Measurements from ENCODE around the gene STAM2. TPM values are rescaled to one million over a fixed set of nuclear protein-coding genes. Genes with fewer than 3 reads are reported as not detected.
"Not testable (repeated sequence)": the region's sequence is repeated elsewhere in the genome, so short reads cannot be mapped to it uniquely, and the experiment has no call there.

STAM2 gene
- total and polyA plus RNA-seq, 2 donors (not counting 3 experiments of a cell fraction or from before 2014, with no cell fraction given): 10.1 to 27.5 TPM

- Histone ChIP-seq H3K79me2 (ENCODE audit: control insufficient read depth, insufficient read depth, low read length) (peaks cover 33% of the 10 kb centered on the region), H3K4me3 (replicated peaks in 1 of 3; ENCODE audit: insufficient read depth in 1 of 3, low read depth in 1 of 3, low read length in 3 of 3) (peak overlapping the region; percentile 88 to 95 (median 93)), H3K9ac (replicated peaks; ENCODE audit: extremely low read depth, insufficient read depth, low read length) (peak overlapping the region; percentile 98), H3K4me1 (ENCODE audit: control insufficient read depth, extremely low read depth, insufficient read depth, low read length) (peaks cover 12% of the 10 kb centered on the region), H3K27me3 (ENCODE audit: control insufficient read depth in 2 of 2, insufficient read depth in 2 of 2, low read length in 2 of 2) (no peaks in the 10 kb centered on the region), H4K20me1 (replicated peaks; ENCODE audit: control insufficient read depth, extremely low read depth, insufficient read depth, low read length) (no peaks in the 10 kb centered on the region), H3K36me3 (ENCODE audit: control insufficient read depth in 2 of 2, extremely low read depth in 1 of 2, insufficient read depth in 2 of 2, low read length in 2 of 2) (no peaks in the 10 kb centered on the region), H3K4me2 (ENCODE audit: insufficient read depth, low read length) (peak overlapping the region; percentile 98), H3K9me3 (replicated peaks; ENCODE audit: control insufficient read depth, insufficient read depth, low read length) (no peaks in the 10 kb centered on the region), H3K9me1 (replicated peaks; ENCODE audit: control insufficient read depth, extremely low read depth, insufficient read depth, low read length) (no peaks in the 10 kb centered on the region), H3K27ac (ENCODE audit: insufficient read depth, low read depth, low read length) (peak overlapping the region; percentile 95), H2AFZ (ENCODE audit: low read depth, low read length) (peak overlapping the region; percentile 47)
- no TSS peak for BruUV-seq (replicated peaks)
- ChIA-PET CTCF (interaction anchor here (1.8 to 2.8 kb wide), 4 partner anchors 136 to 473 kb away, joined by 6 to 82 read pairs (median 9); no protein-coding TSS in a partner anchor), POLR2A (no interaction called here)
- no peak for TF ChIP-seq MYC (IDR thresholded peaks at IDR 0.05; ENCODE audit: low read depth, low read length)
- TF ChIP-seq EZH2 (IDR thresholded peaks at IDR 0.05; ENCODE audit: borderline replicate concordance, low read depth, low read length, severe bottlenecking): no peak
- no peak for TF ChIP-seq GATA2 (IDR thresholded peaks at IDR 0.05; ENCODE audit: insufficient read depth, insufficient read length, low read depth, low read length)
- no peak for TF ChIP-seq POLR2AphosphoS5 (IDR thresholded peaks at IDR 0.05; ENCODE audit: insufficient read depth, low read depth, low read length)
- peak; percentile 2 for DNase-seq (ENCODE audit: low read depth, low spot score)
- intact Hi-C loops (cut with micrococcal nuclease): loop anchor here (2.0 to 10.0 kb wide), 3 partner anchors 138 to 1340 kb away; no protein-coding TSS in a partner anchor
- FAIRE-seq: no peak
- dilution Hi-C loops (cut with MboI; ENCODE audit: extremely low pct_ligation_motif_present, low sequenced_read_pairs): no loop called here
Measured at GRCh38 chr2:152174574-152174973, 989 bp downstream of the STAM2 start.

- DNase-seq (ENCODE audit: low read depth, low spot score) (no peak), FAIRE-seq (no peak)
- ChIA-PET CTCF (no interaction called here), POLR2A (no interaction called here)
- TF ChIP-seq GATA2 (IDR thresholded peaks at IDR 0.05; ENCODE audit: insufficient read depth, insufficient read length, low read depth, low read length) (no peak), MYC (IDR thresholded peaks at IDR 0.05; ENCODE audit: low read depth, low read length) (no peak)
- H3K9ac ChIP-seq (replicated peaks; ENCODE audit: extremely low read depth, insufficient read depth, low read length): no peak overlapping the region
- H3K36me3 ChIP-seq (ENCODE audit: control insufficient read depth in 2 of 2, extremely low read depth in 1 of 2, insufficient read depth in 2 of 2, low read length in 2 of 2): no peaks in the 10 kb centered on the region
- no TSS peak for BruUV-seq (replicated peaks)
- dilution Hi-C loops (cut with MboI; ENCODE audit: extremely low pct_ligation_motif_present, low sequenced_read_pairs) (no loop called here), intact Hi-C loops (cut with micrococcal nuclease) (loop anchor here (2.0 to 10.0 kb wide), 3 partner anchors 137 to 1341 kb away; no protein-coding TSS in a partner anchor)
- H4K20me1 ChIP-seq (replicated peaks; ENCODE audit: control insufficient read depth, extremely low read depth, insufficient read depth, low read length): no peaks in the 10 kb centered on the region
- no peak overlapping the region for H3K27ac ChIP-seq (ENCODE audit: insufficient read depth, low read depth, low read length)
- H3K4me2 ChIP-seq (ENCODE audit: insufficient read depth, low read length): peak overlapping the region; percentile 98
- peaks cover 12% of the 10 kb centered on the region for H3K4me1 ChIP-seq (ENCODE audit: control insufficient read depth, extremely low read depth, insufficient read depth, low read length)
- H3K27me3 ChIP-seq (ENCODE audit: control insufficient read depth in 2 of 2, insufficient read depth in 2 of 2, low read length in 2 of 2): no peaks in the 10 kb centered on the region
- H3K9me1 ChIP-seq (replicated peaks; ENCODE audit: control insufficient read depth, extremely low read depth, insufficient read depth, low read length): no peaks in the 10 kb centered on the region
- no peak overlapping the region for H3K4me3 ChIP-seq (replicated peaks in 1 of 3; ENCODE audit: insufficient read depth in 1 of 3, low read depth in 1 of 3, low read length in 3 of 3)
- peaks cover 39% of the 10 kb centered on the region for H3K79me2 ChIP-seq (ENCODE audit: control insufficient read depth, insufficient read depth, low read length)
- no peaks in the 10 kb centered on the region for H3K9me3 ChIP-seq (replicated peaks; ENCODE audit: control insufficient read depth, insufficient read depth, low read length)
- no peak overlapping the region for H2AFZ ChIP-seq (ENCODE audit: low read depth, low read length)
Measured at GRCh38 chr2:152173831-152174230, 1.7 kb downstream of the STAM2 start.

GRCh38 chr2:152172201-152172785 lies 3.3 kb downstream of the STAM2 start:
- intact Hi-C loops (cut with micrococcal nuclease): loop anchor here (10.0 kb wide), 1 partner anchor 1343 kb away; no protein-coding TSS in a partner anchor
- H4K20me1 ChIP-seq (replicated peaks; ENCODE audit: control insufficient read depth, extremely low read depth, insufficient read depth, low read length); CTCF ChIA-PET; H3K27ac ChIP-seq (ENCODE audit: insufficient read depth, low read depth, low read length); H2AFZ ChIP-seq (ENCODE audit: low read depth, low read length); BruUV-seq (replicated peaks); H3K36me3 ChIP-seq (ENCODE audit: control insufficient read depth in 2 of 2, extremely low read depth in 1 of 2, insufficient read depth in 2 of 2, low read length in 2 of 2); H3K4me3 ChIP-seq (replicated peaks in 1 of 3; ENCODE audit: insufficient read depth in 1 of 3, low read depth in 1 of 3, low read length in 3 of 3); H3K9me1 ChIP-seq (replicated peaks; ENCODE audit: control insufficient read depth, extremely low read depth, insufficient read depth, low read length); POLR2A ChIA-PET; H3K9me3 ChIP-seq (replicated peaks; ENCODE audit: control insufficient read depth, insufficient read depth, low read length); H3K9ac ChIP-seq (replicated peaks; ENCODE audit: extremely low read depth, insufficient read depth, low read length); H3K27me3 ChIP-seq (ENCODE audit: control insufficient read depth in 2 of 2, insufficient read depth in 2 of 2, low read length in 2 of 2); dilution Hi-C loops (cut with MboI; ENCODE audit: extremely low pct_ligation_motif_present, low sequenced_read_pairs); H3K4me2 ChIP-seq (ENCODE audit: insufficient read depth, low read length); FAIRE-seq: not testable (repeated sequence)
- peak; percentile 6 for DNase-seq (ENCODE audit: low read depth, low spot score)
- Histone ChIP-seq H3K4me1 (ENCODE audit: control insufficient read depth, extremely low read depth, insufficient read depth, low read length) (peaks cover 13% of the 10 kb centered on the region), H3K79me2 (ENCODE audit: control insufficient read depth, insufficient read depth, low read length) (peaks cover 46% of the 10 kb centered on the region)

All from endothelial cell of umbilical vein (primary cell).